Head of caudate nucleus (tissue), 42 donors: ENCODE measurements around the gene TMEM145.
"Not testable (repeated sequence)": the region's sequence is repeated elsewhere in the genome, so short reads cannot be mapped to it uniquely, and the experiment has no call there.

Source experiments
- DNase-seq, 42 donors: peaks; one replicate each; pipeline versions ENCODE4 v3.0.0 to v3.0.0-alpha.2; 2020 to 2021; ENCODE audit warnings: mixed read lengths in 7 of 42
- intact Hi-C: fragments of 100-400 bp; cut with DNase I; formaldehyde crosslinking; loops from one replicate; pipeline ENCODE4 v1.15.0; 2022

TMEM145 gene

GRCh38 chr19:42313096-42313839 is at the start of gene TMEM145:
TSS of gene TMEM145 (plus strand) at chr19:42313309. CDS start at chr19:42313377, 68 bp downstream.
- intact Hi-C loops = no loop called here

DNA sequence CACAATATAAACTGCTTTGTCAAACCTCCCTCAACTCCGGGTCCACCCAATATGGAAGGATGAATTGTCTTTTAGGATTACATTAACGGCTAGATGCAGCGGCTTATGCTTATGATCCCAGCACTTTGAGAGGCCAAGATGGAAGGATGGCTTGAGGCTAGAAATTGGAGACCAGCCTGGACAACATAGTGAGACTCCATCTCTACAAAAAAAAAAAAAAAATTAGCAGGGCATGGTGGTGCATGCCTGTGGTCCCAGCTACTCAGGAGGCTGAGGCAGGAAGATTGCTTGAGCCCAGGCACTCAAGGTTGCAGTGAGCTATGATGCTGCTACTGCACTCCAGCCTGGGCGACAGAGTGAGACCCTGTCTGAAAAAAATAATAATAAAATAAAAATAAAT is 47.0 kb upstream of the TMEM145 start:
- intact Hi-C loops, DNase-seq: not testable (repeated sequence)

More at GRCh38 chr19:42313096-42313839, at the start of gene TMEM145:
- peak in 41 of 42 donors; percentile 23 to 88 (median 70) for DNase-seq

GRCh38 chr19:42266928-42267603 is 46.0 kb upstream of the TMEM145 start:
- DNase-seq, intact Hi-C loops: not testable (repeated sequence)

GRCh38 chr19:42267644-42268141 is 45.4 kb upstream of the TMEM145 start:
- peak in 2 of 42 donors; percentile 11 to 48 for DNase-seq
- intact Hi-C loops = no loop called here

DNA sequence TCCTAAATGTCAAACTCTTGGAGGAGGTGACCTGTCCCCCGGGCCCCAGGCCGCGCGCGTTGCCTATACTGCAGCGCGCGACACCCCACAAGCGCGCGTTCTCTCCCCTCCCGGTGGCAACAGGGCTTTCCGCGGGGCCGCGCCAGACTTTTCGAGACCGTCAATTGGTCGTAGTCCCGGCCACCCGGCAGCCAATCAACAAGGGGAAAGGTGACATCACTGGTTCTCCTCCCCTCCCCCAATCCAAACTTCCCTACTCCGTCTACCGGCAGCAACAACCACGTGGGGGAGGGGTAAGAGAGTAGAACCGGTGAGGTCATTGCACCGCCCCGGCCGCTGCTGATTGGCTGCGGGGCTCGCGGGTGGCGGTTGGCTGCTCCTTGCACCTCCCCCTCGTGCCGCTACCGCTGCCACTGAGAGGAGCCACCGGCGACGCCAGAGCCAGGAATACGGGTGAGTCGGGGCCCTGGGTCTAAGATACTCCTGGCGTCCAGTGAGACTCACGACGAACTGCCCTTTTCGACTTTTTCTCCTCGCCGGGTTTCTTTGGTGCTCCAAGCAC is 44.9 kb upstream of the TMEM145 start:
- intact Hi-C loops = no loop called here
- DNase-seq = peak; percentile 97 to 100 (median 99)

GRCh38 chr19:42268704-42269477 is 44.2 kb upstream of the TMEM145 start, which contains the start of gene CIC:
TSS of gene CIC (plus strand) at chr19:42269252. CDS start at chr19:42271784, 2,532 bp downstream.
- peak; percentile 98 to 100 (median 100) for DNase-seq
- intact Hi-C loops = no loop called here

DNA sequence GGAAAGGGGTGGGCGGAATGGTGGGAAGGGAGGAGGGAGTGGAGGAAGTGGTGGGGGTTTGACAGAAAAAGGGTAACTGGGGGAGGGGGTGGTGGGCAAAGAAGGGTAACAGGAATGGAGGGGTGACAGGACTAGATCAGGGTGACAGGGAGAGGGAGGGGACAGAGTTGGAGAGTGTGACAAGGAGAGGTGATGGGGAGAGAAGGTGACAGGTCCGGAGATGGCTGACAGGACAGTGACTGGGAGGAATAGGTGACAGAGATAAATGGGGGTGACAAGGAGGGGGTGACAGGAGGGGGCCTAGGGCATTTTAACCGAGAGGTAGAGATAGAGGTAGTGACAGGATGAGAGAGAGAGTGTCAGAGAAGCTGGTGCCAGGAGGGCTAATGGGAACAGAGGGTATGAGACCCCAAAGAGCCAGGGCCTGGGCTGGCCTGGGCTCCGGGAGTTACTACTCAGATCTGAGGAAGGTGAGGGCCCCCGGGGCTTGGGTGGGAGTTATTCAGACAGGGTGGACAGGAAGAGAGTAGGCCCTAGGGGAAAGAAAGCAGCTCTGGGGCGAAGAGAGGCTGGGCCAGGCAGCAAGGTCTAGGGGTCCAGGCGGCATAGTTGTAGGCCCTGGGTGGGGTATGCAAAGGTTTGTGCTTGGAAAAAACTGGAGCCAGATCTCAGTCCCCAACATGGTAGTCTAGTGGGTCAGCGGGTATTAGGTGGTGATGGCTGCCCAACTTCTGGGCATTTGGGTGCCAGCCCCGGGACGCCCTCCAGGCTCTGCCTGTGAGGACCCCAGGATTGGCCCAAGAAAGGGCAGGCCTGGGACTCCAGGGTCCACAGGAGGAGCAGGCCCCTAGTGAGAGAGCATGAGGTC is 43.4 kb upstream of the TMEM145 start:
- intact Hi-C loops = no loop called here
- peak in 2 of 42 donors; percentile 21 to 24 for DNase-seq

GRCh38 chr19:42270346-42271044 is 42.6 kb upstream of the TMEM145 start:
- peak in 41 of 42 donors; percentile 32 to 84 (median 69) for DNase-seq
- intact Hi-C loops = no loop called here

DNA sequence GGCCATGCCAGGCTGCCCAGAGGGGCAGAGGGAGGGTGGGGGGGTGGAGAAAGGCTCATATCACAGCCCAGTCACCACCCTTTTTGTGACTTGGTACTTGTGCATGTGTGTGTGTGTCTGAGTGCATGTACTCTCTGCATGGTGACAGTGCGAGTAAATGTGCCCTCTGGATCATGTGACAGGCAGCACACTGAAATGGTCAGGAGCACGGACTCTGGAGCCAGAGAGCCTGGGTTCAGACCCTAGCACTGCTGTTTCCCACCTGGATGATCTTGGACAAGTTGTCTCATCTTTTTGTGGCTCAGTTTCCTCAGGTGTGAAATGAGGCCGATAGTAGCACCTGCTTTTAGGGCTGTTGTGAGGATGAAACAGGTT is 42.1 kb upstream of the TMEM145 start:
- DNase-seq = peak in 1 of 42 donors; percentile 12
- intact Hi-C loops = no loop called here

DNA sequence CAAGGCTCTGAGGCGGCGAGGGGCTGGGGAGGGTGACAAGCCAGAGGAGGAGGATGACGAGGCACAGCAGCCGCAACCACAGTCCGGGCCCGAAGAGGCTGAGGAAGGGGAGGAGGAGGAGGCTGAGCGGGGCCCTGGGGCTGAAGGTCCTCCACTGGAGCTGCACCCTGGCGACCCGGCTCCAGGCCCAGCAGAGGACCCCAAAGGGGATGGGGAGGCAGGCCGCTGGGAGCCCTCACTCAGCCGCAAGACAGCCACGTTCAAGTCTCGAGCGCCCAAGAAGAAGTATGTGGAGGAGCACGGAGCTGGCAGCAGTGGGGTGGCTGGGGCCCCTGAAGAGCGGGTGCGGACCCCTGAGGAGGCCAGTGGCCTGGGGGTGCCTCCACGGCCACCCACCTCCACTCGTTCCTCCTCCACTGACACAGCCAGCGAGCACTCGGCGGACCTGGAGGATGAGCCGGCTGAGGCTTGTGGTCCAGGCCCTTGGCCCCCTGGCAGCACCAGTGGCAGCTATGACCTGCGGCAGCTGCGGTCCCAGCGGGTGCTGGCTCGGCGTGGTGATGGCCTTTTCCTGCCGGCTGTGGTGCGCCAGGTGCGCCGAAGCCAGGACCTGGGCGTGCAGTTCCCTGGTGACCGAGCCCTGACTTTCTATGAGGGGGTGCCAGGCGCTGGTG is 41.1 kb upstream of the TMEM145 start:
- intact Hi-C loops = no loop called here
- DNase-seq = peak in 1 of 42 donors; percentile 8

GRCh38 chr19:42272535-42272897 is 40.6 kb upstream of the TMEM145 start:
- intact Hi-C loops = no loop called here
- no peak for DNase-seq

- no peak for DNase-seq
- intact Hi-C loops = no loop called here
These were observed 40.1 kb upstream of the TMEM145 start for GRCh38 chr19:42272989-42273406.

DNA sequence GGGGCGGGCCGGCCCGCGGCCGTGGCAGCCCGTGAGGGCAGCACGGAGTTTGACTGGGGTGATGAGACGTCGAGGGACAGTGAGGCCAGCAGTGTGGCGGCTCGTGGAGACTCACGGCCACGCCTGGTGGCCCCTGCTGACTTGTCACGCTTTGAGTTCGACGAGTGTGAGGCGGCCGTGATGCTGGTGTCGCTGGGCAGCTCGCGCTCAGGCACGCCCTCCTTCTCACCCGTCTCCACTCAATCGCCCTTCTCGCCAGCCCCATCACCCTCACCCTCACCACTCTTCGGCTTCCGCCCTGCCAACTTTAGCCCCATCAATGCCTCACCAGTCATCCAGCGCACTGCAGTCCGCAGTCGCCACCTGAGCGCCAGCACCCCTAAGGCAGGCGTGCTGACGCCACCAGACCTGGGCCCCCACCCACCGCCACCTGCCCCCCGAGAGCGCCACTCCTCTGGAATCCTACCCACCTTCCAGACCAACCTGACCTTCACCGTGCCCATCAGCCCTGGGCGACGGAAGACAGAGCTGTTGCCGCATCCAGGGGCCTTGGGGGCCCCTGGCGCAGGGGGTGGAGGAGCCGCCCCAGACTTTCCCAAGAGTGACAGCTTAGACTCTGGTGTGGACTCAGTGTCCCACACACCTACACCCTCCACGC is 39.6 kb upstream of the TMEM145 start:
- intact Hi-C loops = no loop called here
- DNase-seq = no peak

- intact Hi-C loops = no loop called here
- no peak for DNase-seq
These were observed 38.9 kb upstream of the TMEM145 start for GRCh38 chr19:42274065-42274682.

DNA sequence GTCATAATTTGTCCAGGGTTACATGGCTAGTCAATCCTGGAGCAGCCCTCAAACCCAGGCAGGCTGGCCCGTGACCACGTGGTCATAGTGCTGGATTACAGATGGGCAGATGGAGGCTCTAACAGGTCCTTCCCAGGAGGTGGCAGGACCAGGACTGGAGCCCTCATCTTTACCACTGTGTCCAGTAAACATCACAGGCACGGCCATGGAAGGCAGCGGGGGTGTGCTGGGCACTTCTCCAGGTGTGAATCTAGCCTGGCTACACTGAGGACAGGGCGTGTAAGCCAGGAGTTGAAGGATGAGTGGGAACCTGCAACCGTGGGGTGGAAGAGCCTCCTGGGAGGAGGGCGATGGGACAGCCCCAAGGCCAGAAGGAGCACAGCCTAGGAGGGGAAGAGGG is 38.0 kb upstream of the TMEM145 start:
- intact Hi-C loops = no loop called here
- no peak for DNase-seq

GRCh38 chr19:42275517-42275916 is 37.6 kb upstream of the TMEM145 start:
- no peak for DNase-seq
- intact Hi-C loops = no loop called here
